ENCODE measurements around the gene SUMO4.

The SUMO4 gene

DNA sequence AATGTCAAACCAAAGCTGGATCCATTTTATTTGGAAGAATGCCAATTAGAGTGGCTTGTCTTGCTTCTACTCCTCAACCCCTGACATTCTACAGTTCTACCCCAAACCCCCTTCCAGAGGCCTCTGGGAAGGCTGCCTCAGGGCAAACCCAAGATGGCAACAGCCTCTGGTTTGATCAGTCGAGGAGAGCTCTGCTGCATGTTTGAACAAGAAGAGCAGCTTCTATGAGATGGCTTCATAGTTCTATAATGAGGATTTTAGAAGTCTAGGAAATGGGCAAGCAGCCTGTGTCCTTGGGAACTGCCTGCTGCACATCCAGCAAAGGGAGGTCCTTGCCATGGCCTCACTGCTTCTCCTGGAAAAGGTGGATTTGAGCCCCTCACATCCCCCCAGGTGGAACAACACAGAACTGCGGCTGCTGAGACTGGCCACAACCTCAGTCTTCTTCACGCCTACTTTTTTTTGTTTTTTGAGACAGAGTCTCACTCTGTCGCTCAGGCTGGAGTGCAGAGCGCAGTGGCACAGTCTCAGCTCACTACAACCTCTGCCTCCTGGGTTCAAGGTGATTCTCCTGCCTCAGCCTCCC is 46.8 kb downstream of the SUMO4 start:
- DNase-seq (ENCODE audit: extremely low read depth, low read depth) = no peak
- TF ChIP-seq, protein P1, sequence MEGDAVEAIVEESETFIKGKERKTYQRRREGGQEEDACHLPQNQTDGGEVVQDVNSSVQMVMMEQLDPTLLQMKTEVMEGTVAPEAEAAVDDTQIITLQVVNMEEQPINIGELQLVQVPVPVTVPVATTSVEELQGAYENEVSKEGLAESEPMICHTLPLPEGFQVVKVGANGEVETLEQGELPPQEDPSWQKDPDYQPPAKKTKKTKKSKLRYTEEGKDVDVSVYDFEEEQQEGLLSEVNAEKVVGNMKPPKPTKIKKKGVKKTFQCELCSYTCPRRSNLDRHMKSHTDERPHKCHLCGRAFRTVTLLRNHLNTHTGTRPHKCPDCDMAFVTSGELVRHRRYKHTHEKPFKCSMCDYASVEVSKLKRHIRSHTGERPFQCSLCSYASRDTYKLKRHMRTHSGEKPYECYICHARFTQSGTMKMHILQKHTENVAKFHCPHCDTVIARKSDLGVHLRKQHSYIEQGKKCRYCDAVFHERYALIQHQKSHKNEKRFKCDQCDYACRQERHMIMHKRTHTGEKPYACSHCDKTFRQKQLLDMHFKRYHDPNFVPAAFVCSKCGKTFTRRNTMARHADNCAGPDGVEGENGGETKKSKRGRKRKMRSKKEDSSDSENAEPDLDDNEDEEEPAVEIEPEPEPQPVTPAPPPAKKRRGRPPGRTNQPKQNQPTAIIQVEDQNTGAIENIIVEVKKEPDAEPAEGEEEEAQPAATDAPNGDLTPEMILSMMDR (IDR thresholded peaks at IDR 0.05; ENCODE audit: low read depth, low read length) = no peak

DNA sequence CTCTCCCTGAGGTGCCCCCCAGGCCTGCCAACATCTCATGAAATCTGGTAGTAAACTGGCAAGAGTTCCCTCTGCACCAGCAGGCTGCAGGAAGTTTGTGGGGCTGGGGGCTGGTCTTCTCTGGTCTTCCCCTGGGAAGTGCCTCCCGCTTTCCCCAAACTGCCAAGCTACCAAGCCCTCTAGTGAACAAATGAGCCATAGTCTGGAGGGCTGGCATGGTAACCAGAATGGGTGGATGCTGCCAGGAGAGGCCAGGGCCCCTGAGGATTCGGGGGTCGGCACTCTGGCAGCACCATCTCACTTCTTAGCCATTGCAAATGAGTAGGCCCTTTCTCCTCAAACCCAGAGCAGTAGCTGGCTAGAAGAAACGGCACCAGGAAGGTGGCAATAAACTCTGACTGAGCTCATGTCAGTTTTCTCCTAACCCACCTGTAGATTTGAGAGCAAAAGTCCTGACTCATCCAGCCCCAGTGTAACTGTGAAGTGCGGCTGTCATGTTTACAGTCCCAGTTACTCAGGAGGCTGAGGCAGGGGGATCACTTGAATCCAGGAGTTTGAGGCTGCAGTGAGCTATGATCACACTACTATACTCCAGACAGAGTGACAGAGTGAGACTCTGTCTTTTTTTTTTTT is 48.9 kb downstream of the SUMO4 start:
- DNase-seq (ENCODE audit: extremely low read depth, low read depth) = no peak
- TF ChIP-seq, protein P1 (IDR thresholded peaks at IDR 0.05; ENCODE audit: low read depth, low read length) = no peak

DNA sequence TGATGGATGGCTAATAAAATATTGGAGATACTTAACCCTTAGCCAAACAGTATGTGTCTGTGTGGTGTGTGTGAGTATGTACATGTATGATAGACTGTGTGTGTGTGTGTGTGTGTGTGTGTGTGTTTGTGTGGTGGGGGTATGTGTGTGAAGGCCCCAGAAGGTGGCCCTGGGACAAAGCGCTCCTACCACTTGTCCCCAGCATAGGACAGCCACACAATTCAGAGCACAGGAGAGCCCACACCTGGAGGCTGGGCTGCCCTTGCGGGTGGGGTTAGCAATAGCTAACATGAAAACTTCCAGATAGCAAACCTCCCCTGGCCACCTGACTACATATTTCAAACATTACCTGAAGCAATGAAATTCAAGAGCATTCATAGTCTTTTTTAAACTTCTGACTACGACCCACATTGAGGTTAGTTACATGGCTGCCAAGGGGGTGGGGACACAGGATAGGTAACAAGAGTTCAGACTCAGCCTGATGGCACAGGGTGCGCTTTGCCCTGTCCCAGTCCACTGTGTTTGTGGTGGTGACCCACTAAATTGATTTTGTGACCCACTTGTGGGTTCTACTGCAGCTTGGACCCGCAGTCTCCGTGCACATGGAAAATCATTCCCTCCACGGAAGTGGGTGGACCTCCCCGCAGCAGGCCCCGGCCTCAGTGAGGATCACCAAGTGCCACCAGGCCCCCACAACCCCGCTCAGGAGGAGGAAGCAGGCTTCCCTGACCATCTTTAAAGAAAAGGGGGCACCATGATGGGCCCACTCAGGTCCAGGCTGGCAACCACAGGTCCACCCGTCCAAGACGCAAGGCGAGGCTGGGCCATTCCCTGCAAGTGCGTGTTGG is 50.0 kb downstream of the SUMO4 start:
- TF ChIP-seq, protein P1 (IDR thresholded peaks at IDR 0.05; ENCODE audit: low read depth, low read length) = no peak

More for the DNA sequence above, 50.0 kb downstream of the SUMO4 start:
- DNase-seq (ENCODE audit: extremely low read depth, low read depth) = no peak

Data from AG09319 (cell line).